NCI-H446 treated with DMSO at 0.1 percent for 48 hours (cell line): ENCODE data around the gene LRRC57.
"Not testable (repeated sequence)": the region's sequence is repeated elsewhere in the genome, so short reads cannot be mapped to it uniquely, and the experiment has no call there.

ENCODE experiments used
- DNase-seq: peaks from one replicate; lab custom pipeline; 2025; lab: John Stamatoyannopoulos, UW

The LRRC57 gene

DNA sequence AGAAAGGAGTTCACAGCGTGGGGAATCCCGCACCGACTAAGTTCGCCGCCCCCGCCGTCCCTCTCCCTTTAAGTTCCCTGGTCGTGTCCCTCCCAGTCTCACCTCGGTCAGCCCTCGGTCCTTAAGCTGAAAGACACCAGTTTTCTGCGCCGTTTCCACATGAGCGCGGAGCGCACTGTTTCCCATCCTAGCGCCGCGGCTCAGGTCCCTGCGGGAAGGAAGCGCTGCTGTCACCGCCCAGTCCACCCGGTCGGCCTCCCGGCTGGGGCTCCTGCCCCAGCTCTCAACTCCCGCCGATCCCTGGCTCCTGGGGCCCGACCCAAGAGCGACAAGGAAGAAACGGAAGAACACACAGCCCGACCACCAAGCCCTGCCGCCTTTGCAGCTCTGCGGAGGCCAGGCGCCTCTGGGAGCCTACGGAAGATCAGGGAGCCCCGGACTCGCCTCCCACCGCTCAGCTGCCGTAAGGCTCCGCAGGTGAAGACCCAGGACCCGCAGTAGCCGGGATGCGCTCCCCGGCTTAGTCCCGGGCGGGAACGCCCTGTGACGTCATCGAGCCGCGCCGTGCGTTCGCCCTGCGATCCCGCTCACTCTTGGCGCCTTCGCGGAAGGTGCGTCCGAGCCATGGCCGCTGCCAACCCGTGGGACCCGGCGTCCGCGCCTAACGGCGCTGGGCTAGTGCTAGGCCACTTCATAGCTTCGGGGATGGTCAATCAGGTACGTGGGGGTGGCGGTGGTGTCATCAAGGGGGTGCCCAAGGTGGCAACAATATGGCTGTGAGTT lies at the start of gene LRRC57, which contains the start of gene HAUS2:
TSS of gene LRRC57 (minus strand) at position 545 of the 783 bp plus-strand sequence. CDS start at position 186, 359 bp downstream.
TSS of gene HAUS2 (plus strand) at position 590 of the 783 bp plus-strand sequence. CDS start at position 625, 35 bp downstream.
- peak; percentile 35 for DNase-seq

DNA sequence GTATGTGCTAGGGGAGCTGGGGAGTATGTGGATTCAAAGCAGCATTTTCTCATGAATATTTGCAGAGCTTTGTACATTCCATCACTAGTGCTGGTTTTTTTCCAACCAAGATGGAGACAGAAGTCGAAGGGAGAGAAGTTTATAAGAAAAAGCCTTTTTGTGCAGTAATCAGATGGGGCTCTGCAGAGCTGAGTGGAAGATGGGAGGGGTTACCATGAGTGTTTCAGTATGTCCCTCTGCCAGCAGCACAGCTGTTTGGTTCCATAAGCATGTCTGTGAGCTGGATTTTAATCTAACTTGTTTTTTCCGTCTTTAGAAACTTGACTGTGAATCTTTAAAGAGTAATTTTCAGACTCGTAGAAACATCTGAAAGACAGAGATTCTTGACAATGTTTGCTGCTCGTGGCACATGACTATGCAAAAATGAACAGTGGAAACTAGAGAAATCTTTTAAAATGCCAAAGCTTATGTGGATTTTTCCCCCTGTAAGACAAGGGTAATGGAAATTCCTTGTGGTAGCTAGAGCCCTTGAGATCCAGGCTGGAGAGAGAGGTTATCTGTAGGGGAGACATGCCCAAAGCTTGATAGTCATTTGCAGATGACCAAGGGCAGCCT lies 47.1 kb upstream of the LRRC57 start:
- no peak for DNase-seq

GRCh38 chr15:42594095-42594494 lies 45.5 kb upstream of the LRRC57 start:
- DNase-seq, result no peak

DNA sequence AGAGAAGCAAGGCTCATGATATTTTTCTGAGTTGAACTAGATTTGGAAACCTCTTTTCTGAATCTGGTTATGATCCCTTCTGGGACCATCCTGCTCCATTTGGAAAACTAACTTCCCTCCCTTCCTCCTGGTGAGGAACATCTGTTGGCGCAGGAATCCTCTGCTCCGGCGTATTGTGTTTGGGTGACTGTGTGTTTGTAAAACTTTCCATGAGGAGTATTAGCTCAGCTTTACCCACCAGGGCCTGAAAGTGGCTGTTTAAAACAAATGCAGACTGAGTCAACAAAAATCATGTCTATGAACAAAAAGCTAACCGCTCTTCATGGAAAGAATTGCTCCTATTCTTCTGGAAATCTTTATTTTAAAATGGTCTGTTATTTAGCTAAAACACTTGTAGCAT lies 44.5 kb upstream of the LRRC57 start:
- DNase-seq, result no peak

DNA sequence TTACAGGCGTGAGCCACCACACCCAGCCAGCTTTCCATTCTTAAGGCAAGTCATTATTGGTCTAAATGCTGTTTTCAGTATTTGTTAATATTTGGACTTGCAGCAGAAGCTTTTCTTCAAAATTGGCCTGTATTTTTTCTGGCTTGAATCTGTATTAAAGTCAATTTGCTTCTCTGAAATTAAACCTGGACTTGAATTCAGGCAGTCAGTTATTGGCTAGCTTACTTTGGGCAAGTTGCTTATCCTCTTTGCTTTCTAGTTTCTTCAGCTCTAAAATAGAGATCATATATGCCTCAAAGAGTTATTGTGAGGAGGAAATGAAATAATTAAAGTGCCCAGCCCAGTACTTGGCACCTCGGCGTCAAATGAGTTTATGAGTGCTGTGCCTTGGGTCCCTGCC lies 44.1 kb upstream of the LRRC57 start:
- DNase-seq, result no peak

DNA sequence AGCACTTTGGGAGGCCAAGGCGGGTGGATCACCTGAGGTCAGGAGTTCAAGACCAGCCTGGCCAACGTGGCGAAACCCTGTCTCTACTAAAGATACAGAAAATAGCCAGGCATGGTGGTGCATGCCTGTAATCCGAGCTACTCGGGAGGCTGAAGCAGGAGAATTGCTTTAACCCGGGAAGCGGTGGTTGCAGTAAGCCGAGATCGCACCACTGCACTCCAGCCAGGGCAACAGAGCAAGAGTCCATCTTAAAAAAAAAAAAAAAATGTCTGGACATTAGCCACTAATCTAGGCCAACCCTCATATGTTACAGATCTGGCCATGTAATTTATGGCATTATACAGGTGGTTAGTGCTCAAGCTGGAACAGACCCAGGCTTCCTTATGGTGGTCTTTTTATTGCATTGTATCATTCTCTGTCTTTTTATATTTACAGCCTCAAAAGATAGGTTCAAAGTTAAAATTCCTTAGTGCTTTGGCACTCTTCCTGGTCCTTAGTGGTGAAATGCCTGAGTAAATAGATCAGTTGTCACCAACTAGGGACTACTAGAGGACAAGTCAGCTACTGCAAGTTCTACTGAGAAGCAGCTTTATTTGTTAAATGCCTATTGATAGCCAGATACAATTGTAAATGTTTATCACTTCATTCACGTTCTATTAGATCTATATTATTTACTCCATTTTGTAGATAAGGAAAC lies 42.8 kb upstream of the LRRC57 start:
- DNase-seq, result no peak

DNA sequence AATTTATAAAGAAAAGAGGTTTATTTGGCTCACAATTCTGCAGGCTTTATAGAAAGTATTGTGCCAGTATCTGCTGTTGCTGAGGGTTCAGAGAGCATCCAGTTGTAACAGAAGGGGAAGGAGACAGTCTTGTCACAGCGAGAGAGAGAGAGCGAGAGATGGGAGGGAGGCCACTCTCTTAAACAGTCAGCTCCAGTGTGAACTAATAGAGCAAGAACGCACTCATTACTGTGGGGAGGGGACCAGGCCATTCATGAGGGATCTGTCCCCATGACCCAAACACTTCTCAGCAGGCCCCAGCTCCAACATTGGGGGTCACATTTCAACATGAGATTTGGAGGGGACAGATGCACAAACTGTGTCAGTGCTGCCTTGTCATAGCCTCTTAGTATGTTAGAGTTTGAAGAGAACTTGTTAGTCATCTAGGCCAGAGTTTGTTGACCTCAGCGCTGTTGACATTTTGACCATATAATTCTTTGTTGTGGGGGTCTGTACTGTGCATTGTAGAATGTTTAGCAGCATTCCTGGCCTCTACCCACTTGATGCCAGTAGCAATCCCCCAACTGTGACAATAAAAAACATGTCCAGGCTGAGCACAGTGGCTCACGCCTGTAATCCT lies 42.1 kb upstream of the LRRC57 start:
- no peak for DNase-seq

DNA sequence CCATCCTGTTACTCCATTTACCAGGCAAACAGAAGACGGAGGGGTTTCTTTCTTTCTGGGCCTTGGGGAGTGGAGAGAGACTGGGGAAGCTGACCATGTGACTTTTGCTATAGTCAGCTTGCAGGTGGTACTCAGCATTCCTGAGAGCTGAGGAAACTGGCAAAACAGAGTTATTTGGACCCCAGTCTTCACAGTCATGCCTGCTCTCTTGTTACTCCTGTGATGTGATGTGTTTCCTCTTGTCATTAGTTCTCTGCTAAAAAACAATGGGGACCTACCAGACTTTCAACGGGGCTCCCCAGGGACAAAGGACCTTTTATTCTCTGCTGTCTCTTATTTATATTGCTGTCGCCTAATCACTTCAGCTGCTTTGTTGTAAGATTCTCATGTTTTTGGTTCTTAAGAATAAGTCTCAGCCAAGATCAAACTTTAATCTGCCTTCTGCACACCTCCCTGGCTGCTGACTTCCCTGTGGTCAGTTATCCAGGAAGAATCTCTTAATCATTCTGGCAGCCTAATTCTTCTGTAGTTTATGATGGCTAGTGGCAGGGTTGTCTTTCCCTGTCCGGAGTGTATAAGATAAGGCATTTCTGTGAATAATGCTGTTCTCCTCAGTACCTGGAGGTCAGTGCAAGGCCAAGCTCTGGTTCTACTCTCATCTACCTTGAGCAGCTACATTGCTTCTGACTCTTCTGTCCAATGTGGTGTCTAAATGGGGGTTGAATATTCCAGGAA lies 35.6 kb upstream of the LRRC57 start:
- DNase-seq, result no peak

GRCh38 chr15:42582569-42583375 lies 34.2 kb upstream of the LRRC57 start:
- no peak for DNase-seq

DNA sequence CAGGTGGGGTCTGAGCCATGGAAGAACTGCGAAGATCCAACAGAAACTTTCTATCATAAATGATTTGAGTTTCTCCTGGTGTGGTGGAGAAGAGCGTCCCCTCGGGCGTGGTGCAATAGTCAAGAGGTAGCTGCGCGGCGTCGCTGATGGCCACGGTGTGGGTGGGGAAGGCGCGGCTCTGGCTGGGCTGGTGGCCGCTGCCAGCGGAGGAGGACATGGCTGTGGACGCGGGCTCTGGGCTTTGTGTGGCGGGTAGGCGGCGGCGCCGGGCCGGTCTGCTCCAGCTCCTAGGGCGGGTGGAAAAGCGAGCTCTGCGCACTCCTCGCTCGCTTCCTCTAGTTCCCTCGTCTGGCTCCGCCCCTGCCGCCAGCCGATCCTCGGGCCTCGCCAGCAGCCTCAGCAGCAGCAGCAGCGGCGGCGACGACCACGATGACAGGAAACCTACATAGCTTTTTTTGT lies 32.7 kb upstream of the LRRC57 start:
- no peak for DNase-seq

DNA sequence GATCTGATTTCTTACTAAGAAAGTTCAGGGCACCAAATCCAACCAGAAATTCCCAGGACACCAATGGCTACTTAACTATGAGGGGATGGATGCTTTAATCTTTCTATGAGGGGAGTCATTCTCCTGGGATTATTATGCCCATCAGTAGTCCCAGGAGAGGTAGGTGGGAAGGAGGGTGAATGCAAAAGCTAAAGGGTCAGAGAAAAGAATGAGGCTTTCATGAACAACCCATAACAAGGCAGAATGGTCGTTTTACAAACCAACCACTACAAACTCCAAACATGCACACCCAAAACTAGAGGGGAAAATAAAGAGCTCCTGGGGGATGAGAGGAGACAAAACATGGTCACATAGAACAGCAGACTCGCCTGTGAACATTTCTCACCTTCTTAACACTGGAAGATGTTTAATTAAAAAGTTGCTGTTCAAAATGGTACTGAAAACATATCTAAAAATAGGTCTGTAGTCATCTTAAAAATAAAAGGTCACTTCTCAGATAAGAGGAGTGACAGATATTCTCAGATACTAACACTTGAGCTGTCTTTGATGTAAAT lies 30.5 kb upstream of the LRRC57 start:
- DNase-seq, result no peak

DNA sequence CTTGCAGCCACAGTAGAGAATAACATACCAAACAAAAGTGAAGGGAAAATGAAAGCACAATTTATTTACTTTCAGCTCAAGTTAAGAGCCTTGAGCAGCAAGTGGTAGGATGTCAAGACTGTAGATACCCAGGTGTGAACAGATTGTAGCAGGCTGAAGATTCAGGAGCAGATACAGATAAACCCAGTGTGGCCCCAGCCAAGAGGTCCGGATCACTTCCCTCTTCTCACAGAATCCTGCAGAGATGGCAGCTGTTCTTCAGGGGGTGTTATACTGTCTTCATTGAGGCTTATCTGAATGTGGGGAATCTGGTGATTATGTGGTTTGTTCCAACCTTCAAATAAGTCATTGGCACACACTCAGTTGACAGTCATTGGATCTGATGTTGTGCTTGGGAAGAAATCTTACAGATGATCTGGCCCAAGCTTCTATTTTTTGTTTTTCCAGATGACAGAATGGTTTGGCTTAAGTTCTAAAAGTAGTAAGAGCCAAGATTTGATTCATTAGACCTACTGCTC lies 29.0 kb upstream of the LRRC57 start:
- DNase-seq, result peak; percentile 54

DNA sequence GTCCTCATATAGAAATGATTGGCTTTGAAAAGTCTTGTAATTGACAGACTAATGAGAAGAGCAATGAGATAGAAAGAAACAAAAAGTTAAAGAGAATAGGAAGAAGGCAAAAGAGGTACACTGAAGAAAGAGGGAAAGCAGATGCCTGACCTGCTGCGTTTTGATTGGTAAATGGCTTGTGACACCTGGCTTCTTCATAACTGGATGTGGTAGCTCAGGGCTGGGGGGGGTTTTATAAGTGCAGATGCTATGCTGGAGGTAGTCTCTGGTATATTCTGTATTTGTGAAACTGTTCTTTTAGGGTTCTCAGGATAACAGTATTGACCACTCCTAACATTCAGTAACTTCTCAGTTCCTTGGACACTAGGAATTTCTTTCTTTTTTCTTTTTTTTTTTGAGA lies 28.2 kb upstream of the LRRC57 start:
- DNase-seq, result no peak

- DNase-seq, result no peak
Observed at GRCh38 chr15:42576040-42576594, 27.5 kb upstream of the LRRC57 start.

GRCh38 chr15:42575188-42576039 lies 26.8 kb upstream of the LRRC57 start, which contains the start of gene STARD9:
STARD9 (plus strand) TSS chr15:42575606; CDS start chr15:42575716, 110 bp downstream.
- DNase-seq, result peak; percentile 97

DNA sequence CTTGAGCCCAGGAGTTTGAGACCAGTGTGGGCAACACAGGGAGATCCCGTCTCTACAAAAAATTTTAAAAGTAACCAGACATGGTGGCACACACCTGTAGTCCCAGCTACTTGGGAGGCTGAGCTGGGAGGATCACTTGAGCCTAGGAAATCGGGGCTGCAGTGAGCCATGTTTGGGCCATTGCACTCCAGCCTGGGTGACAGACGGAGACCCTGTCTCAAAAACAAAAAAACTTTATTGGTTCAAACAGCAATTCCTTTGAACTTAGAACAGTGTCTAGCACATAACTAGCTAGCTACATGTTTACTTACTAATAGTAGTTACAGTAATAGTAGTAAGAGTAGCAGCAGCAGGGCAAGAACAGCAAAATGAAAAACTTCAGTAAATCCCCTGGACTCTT lies 10.1 kb upstream of the LRRC57 start:
- DNase-seq, result no peak

DNA sequence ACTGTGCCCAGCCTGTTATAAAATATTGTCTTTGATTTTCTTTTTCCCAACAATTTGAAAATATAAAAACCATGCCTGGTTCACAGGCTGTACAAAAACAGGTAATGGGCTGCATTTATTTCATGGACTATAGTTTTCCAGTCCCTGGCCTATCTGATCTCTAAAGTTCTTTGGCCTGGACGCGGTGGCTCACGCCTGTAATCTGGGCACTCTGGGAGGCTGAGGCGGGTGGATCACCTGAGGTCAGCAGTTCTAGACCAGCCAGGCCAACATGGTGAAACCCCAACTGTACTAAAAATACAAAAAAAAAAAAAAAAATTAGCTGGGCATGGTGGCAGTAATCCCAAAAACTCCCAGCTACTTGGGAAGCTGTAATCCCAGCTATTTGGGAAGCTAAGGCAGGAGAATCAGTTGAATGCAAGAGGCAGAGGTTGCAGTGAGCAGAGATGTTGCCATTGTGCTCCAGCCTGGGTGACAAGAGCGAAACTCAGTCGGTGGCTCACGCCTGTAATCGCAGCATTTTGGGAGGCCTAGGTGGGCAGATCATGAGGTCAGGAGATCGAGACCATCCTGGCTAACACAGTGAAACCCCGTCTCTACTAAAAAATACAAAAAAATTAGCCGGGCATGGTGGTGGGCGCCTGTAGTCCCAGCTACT lies 8.1 kb upstream of the LRRC57 start:
- DNase-seq, result not testable (repeated sequence)

DNA sequence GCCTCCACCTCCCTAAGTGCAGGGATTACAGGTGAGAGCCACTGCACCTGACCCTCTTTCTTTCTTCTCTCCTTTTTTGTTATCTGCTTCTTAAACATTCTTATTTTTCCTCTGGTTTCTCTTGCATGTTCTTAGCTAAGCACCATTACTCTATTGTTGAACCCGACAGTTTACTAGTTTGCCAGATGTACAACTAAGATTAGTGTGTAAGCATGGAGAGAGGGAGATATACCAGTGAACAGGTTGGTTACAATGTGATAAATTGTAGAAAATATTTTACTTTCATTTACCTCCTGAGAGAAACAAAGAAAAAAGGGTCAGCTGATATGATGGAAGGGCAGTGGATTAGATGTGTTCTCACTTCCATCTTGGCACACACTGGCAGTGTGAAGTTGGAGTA lies 5.0 kb upstream of the LRRC57 start:
- no peak for DNase-seq
